ENCODE data around the gene PPP1R12B. TPM values are rescaled to one million over a fixed set of nuclear protein-coding genes. Genes with fewer than 3 reads are reported as not detected.
"Not testable (repeated sequence)": the region's sequence is repeated elsewhere in the genome, so short reads cannot be mapped to it uniquely, and the experiment has no call there.

Gene PPP1R12B
- polyA plus RNA-seq, 1 donor from 2014 or later, result 12.3 TPM

- Mint-ChIP-seq H3K27me3 (no peaks in the 10 kb centered on the region), H3K36me3 (peaks cover 2% of the 10 kb centered on the region), H3K27ac (no peak overlapping the region)
Observed at GRCh38 chr1:202361701-202362100, 13.2 kb downstream of the PPP1R12B start.

GRCh38 chr1:202362212-202362611 lies 13.7 kb downstream of the PPP1R12B start:
- Mint-ChIP-seq H3K27me3 (no peaks in the 10 kb centered on the region), H3K36me3 (peaks cover 2% of the 10 kb centered on the region), H3K27ac (no peak overlapping the region), H3K4me3 (no peak overlapping the region), H3K4me1 (peaks cover 0 to 3% (median 3%) of the 10 kb centered on the region in 3 donors), H3K9me3 (no peaks in the 10 kb centered on the region)

More at GRCh38 chr1:202361701-202362100, 13.2 kb downstream of the PPP1R12B start:
- Mint-ChIP-seq H3K4me1 (peaks cover 0 to 3% (median 3%) of the 10 kb centered on the region in 3 donors), H3K9me3 (no peaks in the 10 kb centered on the region), H3K4me3 (no peak overlapping the region)

GRCh38 chr1:202365092-202365815 lies 16.8 kb downstream of the PPP1R12B start:
- H3K27me3 Mint-ChIP-seq, result no peaks in the 10 kb centered on the region
- H3K4me3 Mint-ChIP-seq, result no peak overlapping the region
- H3K9me3 Mint-ChIP-seq, result peaks cover 0 to 2% (median 0%) of the 10 kb centered on the region in 3 donors
- H3K4me1 Mint-ChIP-seq, result peaks cover 0 to 4% (median 2%) of the 10 kb centered on the region in 3 donors
- peaks cover 7% of the 10 kb centered on the region for H3K36me3 Mint-ChIP-seq
- H3K27ac Mint-ChIP-seq, result no peak overlapping the region

- peaks cover 4% of the 10 kb centered on the region for H3K36me3 Mint-ChIP-seq
- peaks cover 0 to 2% (median 0%) of the 10 kb centered on the region in 3 donors for H3K9me3 Mint-ChIP-seq
- peaks cover 0 to 4% (median 1%) of the 10 kb centered on the region in 3 donors for H3K4me1 Mint-ChIP-seq
- H3K27ac Mint-ChIP-seq, result no peak overlapping the region
- H3K4me3 Mint-ChIP-seq, result no peak overlapping the region
- H3K27me3 Mint-ChIP-seq, result no peaks in the 10 kb centered on the region
Observed at GRCh38 chr1:202367271-202367670, 18.8 kb downstream of the PPP1R12B start.

GRCh38 chr1:202370906-202371305 lies 22.4 kb downstream of the PPP1R12B start:
- not testable (repeated sequence) for H3K27me3 Mint-ChIP-seq, H3K4me1 Mint-ChIP-seq, H3K9me3 Mint-ChIP-seq, H3K4me3 Mint-ChIP-seq, H3K36me3 Mint-ChIP-seq, H3K27ac Mint-ChIP-seq

GRCh38 chr1:202374099-202374498 lies 25.6 kb downstream of the PPP1R12B start:
- Mint-ChIP-seq H3K27ac (no peak overlapping the region), H3K27me3 (no peaks in the 10 kb centered on the region), H3K36me3 (peaks cover 7% of the 10 kb centered on the region), H3K4me3 (no peak overlapping the region), H3K4me1 (peaks cover 5 to 8% (median 5%) of the 10 kb centered on the region in 3 donors), H3K9me3 (peaks cover 0 to 2% (median 0%) of the 10 kb centered on the region in 3 donors)

- H3K4me1 Mint-ChIP-seq, H3K27me3 Mint-ChIP-seq, H3K36me3 Mint-ChIP-seq, H3K4me3 Mint-ChIP-seq, H3K27ac Mint-ChIP-seq, H3K9me3 Mint-ChIP-seq: not testable (repeated sequence)
Observed at GRCh38 chr1:202375175-202375574, 26.7 kb downstream of the PPP1R12B start.

GRCh38 chr1:202376247-202376646 lies 27.7 kb downstream of the PPP1R12B start:
- H3K4me3 Mint-ChIP-seq, result no peak overlapping the region
- H3K4me1 Mint-ChIP-seq, result peaks cover 5 to 11% (median 8%) of the 10 kb centered on the region in 3 donors
- H3K27me3 Mint-ChIP-seq, result no peaks in the 10 kb centered on the region
- H3K27ac Mint-ChIP-seq, result no peak overlapping the region
- H3K36me3 Mint-ChIP-seq, result peaks cover 9% of the 10 kb centered on the region
- H3K9me3 Mint-ChIP-seq, result no peaks in the 10 kb centered on the region

- H3K4me3 Mint-ChIP-seq, H3K9me3 Mint-ChIP-seq, H3K36me3 Mint-ChIP-seq, H3K27ac Mint-ChIP-seq, H3K27me3 Mint-ChIP-seq: not testable (repeated sequence)
- H3K4me1 Mint-ChIP-seq, result peaks cover 4 to 12% (median 8%) of the 10 kb centered on the region in 3 donors
Observed at GRCh38 chr1:202379884-202380529, 31.5 kb downstream of the PPP1R12B start.

- peaks cover 4 to 10% (median 6%) of the 10 kb centered on the region in 3 donors for H3K4me1 Mint-ChIP-seq
- H3K36me3 Mint-ChIP-seq, H3K9me3 Mint-ChIP-seq, H3K27me3 Mint-ChIP-seq, H3K27ac Mint-ChIP-seq: not testable (repeated sequence)
- H3K4me3 Mint-ChIP-seq, result peak overlapping the region in 1 of 4 donors; percentile 22
Observed at GRCh38 chr1:202380535-202380934, 32.0 kb downstream of the PPP1R12B start.

GRCh38 chr1:202381867-202382266 lies 33.4 kb downstream of the PPP1R12B start:
- Mint-ChIP-seq H3K36me3 (peaks cover 11% of the 10 kb centered on the region), H3K4me1 (peaks cover 0 to 10% (median 6%) of the 10 kb centered on the region in 3 donors)
- H3K27me3 Mint-ChIP-seq, H3K9me3 Mint-ChIP-seq, H3K4me3 Mint-ChIP-seq, H3K27ac Mint-ChIP-seq: not testable (repeated sequence)

GRCh38 chr1:202395831-202396230 lies 47.3 kb downstream of the PPP1R12B start:
- not testable (repeated sequence) for H3K4me1 Mint-ChIP-seq, H3K36me3 Mint-ChIP-seq, H3K4me3 Mint-ChIP-seq, H3K9me3 Mint-ChIP-seq, H3K27me3 Mint-ChIP-seq, H3K27ac Mint-ChIP-seq

- no peak overlapping the region for H3K27ac Mint-ChIP-seq
- no peaks in the 10 kb centered on the region for H3K27me3 Mint-ChIP-seq
- H3K36me3 Mint-ChIP-seq, result peaks cover 6% of the 10 kb centered on the region
- peaks cover 0 to 2% (median 0%) of the 10 kb centered on the region in 3 donors for H3K4me1 Mint-ChIP-seq
- no peak overlapping the region for H3K4me3 Mint-ChIP-seq
- H3K9me3 Mint-ChIP-seq, result no peaks in the 10 kb centered on the region
Observed at GRCh38 chr1:202397256-202397655, 48.8 kb downstream of the PPP1R12B start.

- H3K36me3 Mint-ChIP-seq, H3K27me3 Mint-ChIP-seq, H3K27ac Mint-ChIP-seq, H3K4me1 Mint-ChIP-seq, H3K9me3 Mint-ChIP-seq, H3K4me3 Mint-ChIP-seq: not testable (repeated sequence)
Observed at GRCh38 chr1:202398439-202398838, 49.9 kb downstream of the PPP1R12B start.

GRCh38 chr1:202401771-202402170 lies 53.3 kb downstream of the PPP1R12B start:
- not testable (repeated sequence) for H3K4me1 Mint-ChIP-seq, H3K27me3 Mint-ChIP-seq, H3K9me3 Mint-ChIP-seq, H3K27ac Mint-ChIP-seq, H3K36me3 Mint-ChIP-seq, H3K4me3 Mint-ChIP-seq

- not testable (repeated sequence) for H3K4me1 Mint-ChIP-seq, H3K27me3 Mint-ChIP-seq, H3K27ac Mint-ChIP-seq, H3K36me3 Mint-ChIP-seq, H3K4me3 Mint-ChIP-seq, H3K9me3 Mint-ChIP-seq
Observed at GRCh38 chr1:202403381-202403780, 54.9 kb downstream of the PPP1R12B start.
